KMS-11 (cell line): ENCODE data around the gene OR6J1.
A peak's percentile ranks its signal among the peaks of the same experiment; 100 is the strongest.

Experiments
- H2AFZ ChIP-seq: fragments of 200-600 bp; sonication (generic); 2 replicates; pipeline ENCODE4 v1.6.1; 2016; ENCODE audit warnings: antibody characterized with exemption, mixed run types, low read depth
- H3K27ac ChIP-seq: fragments of 200-600 bp; sonication (generic); 2 replicates; pipeline ENCODE4 v1.6.1; 2016; ENCODE audit warnings: mild to moderate bottlenecking, mixed run types
- H3K27me3 ChIP-seq: fragments of 200-600 bp; sonication (generic); 2 replicates; pipeline ENCODE4 v1.6.1; 2017; ENCODE audit warnings: mild to moderate bottlenecking, low read depth, mixed run types, moderate library complexity; ENCODE audit not compliant: insufficient read depth
- H3K36me3 ChIP-seq: fragments of 200-600 bp; sonication (generic); 2 replicates; pipeline ENCODE4 v1.6.1; 2017; ENCODE audit warnings: mild to moderate bottlenecking, mixed run types; ENCODE audit not compliant: insufficient read depth
- H3K4me1 ChIP-seq: fragments of 200-600 bp; sonication (generic); 2 replicates; pipeline ENCODE4 v1.6.1; 2016; ENCODE audit warnings: mild to moderate bottlenecking, low read depth, mixed run types; ENCODE audit not compliant: poor library complexity, severe bottlenecking
- H3K4me2 ChIP-seq: fragments of 200-600 bp; sonication (generic); 2 replicates; pipeline ENCODE4 v1.7.0; 2016; ENCODE audit warnings: mild to moderate bottlenecking, mixed run types
- H3K4me3 ChIP-seq: fragments of 200-600 bp; sonication (generic); IDR thresholded peaks from 2 replicates; pipeline ENCODE4 v1.6.1; 2017; ENCODE audit warnings: low read depth, low read length, mixed read lengths; ENCODE audit not compliant: insufficient read depth
- H3K79me2 ChIP-seq: fragments of 200-600 bp; sonication (generic); 2 replicates; pipeline ENCODE4 v1.6.1; 2016; ENCODE audit warnings: low read depth, mixed run types; ENCODE audit not compliant: insufficient read depth
- H3K9ac ChIP-seq: fragments of 200-600 bp; sonication (generic); 2 replicates; pipeline ENCODE4 v1.6.1; 2016; ENCODE audit warnings: mild to moderate bottlenecking, mixed run types
- H4K20me1 ChIP-seq: fragments of 200-600 bp; sonication (generic); 2 replicates; pipeline ENCODE4 v1.6.1; 2016; ENCODE audit warnings: mild to moderate bottlenecking, mixed run types; ENCODE audit not compliant: insufficient read depth
- TF ChIP-seq, protein P1 (sequence below): fragments of 200-600 bp; sonication (generic); conservative IDR thresholded peaks from 2 replicates; pipeline ENCODE4 v1.6.1; 2017; ENCODE audit warnings: low read depth, mild to moderate bottlenecking, antibody characterized with exemption, low read length, moderate library complexity, mixed read lengths

OR6J1 gene

DNA sequence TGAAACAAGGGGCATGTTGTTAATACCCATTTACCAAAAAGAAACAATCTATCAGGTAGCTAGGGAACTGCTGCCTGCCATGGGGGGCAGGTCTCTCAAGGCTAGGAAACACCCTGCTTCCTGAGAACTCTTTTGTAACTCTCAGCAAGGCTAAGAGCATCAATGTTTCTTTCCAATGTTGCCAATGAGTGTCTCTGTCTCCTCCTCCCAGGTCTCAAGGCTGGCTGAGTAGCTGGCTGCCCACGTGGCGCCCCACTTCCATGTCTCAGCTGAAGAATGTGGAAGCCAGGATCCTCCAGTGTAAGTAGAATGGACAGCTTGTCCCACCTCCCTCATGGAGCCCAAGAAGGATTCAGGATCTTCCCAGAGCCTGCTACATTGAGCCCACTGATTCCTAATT, 42.7 kb downstream of the OR6J1 start:
- Histone ChIP-seq H3K4me3 (no peak overlapping the region), H3K27ac (peak overlapping the region; percentile 57), H3K9ac (no peak overlapping the region; the same call in 1 of the 2 replicates), H3K27me3 (no peaks in the 10 kb centered on the region), H3K4me1 (peaks cover 74% of the 10 kb centered on the region), H3K4me2 (peak overlapping the region; percentile 84), H3K36me3 (no peaks in the 10 kb centered on the region), H3K79me2 (peaks cover 22% of the 10 kb centered on the region), H2AFZ (no peak overlapping the region), H4K20me1 (no peaks in the 10 kb centered on the region)
- TF ChIP-seq, protein P1, sequence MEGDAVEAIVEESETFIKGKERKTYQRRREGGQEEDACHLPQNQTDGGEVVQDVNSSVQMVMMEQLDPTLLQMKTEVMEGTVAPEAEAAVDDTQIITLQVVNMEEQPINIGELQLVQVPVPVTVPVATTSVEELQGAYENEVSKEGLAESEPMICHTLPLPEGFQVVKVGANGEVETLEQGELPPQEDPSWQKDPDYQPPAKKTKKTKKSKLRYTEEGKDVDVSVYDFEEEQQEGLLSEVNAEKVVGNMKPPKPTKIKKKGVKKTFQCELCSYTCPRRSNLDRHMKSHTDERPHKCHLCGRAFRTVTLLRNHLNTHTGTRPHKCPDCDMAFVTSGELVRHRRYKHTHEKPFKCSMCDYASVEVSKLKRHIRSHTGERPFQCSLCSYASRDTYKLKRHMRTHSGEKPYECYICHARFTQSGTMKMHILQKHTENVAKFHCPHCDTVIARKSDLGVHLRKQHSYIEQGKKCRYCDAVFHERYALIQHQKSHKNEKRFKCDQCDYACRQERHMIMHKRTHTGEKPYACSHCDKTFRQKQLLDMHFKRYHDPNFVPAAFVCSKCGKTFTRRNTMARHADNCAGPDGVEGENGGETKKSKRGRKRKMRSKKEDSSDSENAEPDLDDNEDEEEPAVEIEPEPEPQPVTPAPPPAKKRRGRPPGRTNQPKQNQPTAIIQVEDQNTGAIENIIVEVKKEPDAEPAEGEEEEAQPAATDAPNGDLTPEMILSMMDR, result no peak

DNA sequence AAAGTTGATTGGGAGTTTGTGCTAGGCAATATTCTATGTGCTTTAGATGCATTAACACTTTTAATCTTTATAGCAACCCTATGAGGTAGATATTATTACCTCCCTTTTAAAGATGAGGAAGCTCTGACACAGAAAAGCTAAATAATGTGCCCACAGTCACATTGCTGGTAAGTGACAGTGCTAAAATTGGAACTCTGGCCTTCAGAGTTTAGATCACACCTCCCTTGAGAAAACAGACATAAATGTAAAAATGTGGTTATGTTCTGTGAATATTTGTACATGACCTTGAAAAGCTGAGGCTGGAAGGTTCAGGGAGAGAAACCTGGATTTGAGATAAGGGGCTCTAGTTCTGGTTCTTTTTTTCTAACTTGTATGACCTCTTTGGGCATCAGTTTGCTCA, 44.1 kb downstream of the OR6J1 start:
- peak overlapping the region; percentile 83; the same call in 1 of the 2 replicates for H3K27ac ChIP-seq
- peak overlapping the region; percentile 84 for H3K4me2 ChIP-seq
- H3K9ac ChIP-seq, result peak overlapping the region; percentile 76; the same call in 1 of the 2 replicates
- TF ChIP-seq, protein P1, result no peak
- no peak overlapping the region for H3K4me3 ChIP-seq
- H3K4me1 ChIP-seq, result peaks cover 60% of the 10 kb centered on the region
- peaks cover 22% of the 10 kb centered on the region for H3K79me2 ChIP-seq
- H3K36me3 ChIP-seq, result no peaks in the 10 kb centered on the region
- H2AFZ ChIP-seq, result no peak overlapping the region
- no peaks in the 10 kb centered on the region for H3K27me3 ChIP-seq
- no peaks in the 10 kb centered on the region for H4K20me1 ChIP-seq

DNA sequence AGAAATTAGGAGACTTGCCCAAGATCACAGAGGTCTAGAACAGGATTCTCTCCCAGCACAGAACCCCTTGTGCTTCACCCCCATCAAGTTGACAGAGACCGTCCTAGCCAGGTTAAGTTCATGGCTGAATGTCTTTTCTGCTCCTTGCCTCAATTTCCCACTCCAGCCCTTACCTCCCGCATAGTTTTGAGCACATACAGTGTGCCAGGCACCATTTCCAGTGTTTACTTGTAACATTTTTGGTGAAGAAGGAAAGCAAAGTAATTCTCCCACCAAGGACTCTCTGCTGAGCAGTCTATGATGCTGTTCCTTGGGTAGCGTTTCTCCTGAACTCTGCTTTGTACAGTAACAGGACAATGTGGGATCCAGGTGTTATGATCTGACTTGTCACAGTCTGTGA, 44.8 kb downstream of the OR6J1 start:
- H3K4me3 ChIP-seq, result no peak overlapping the region
- peaks cover 22% of the 10 kb centered on the region for H3K79me2 ChIP-seq
- H3K27ac ChIP-seq, result peak overlapping the region; percentile 83
- peaks cover 53% of the 10 kb centered on the region for H3K4me1 ChIP-seq
- H3K4me2 ChIP-seq, result peak overlapping the region; percentile 84
- no peaks in the 10 kb centered on the region for H3K36me3 ChIP-seq
- TF ChIP-seq, protein P1, result no peak
- H2AFZ ChIP-seq, result no peak overlapping the region; the same call in 1 of the 2 replicates
- H3K9ac ChIP-seq, result peak overlapping the region; percentile 76
- H3K27me3 ChIP-seq, result no peaks in the 10 kb centered on the region
- H4K20me1 ChIP-seq, result no peaks in the 10 kb centered on the region

DNA sequence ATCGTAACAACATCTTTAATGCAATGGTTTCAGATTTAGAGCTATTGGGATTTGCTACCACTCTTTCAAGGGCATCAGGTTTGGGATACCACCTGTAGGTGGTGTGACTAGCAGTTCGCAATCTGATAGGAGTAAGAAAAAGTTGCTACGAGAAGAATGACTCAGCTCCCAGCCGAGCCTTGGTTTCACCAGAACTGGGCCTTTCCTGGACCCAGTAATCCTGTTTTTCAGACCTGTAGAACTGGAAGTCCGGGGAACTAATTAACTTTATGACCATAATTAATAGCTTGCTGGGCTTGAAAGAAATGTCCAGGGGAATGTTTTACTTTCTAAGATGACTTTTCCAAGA, 45.3 kb downstream of the OR6J1 start:
- H3K79me2 ChIP-seq, result peaks cover 22% of the 10 kb centered on the region
- peak overlapping the region; percentile 83 for H3K27ac ChIP-seq
- peak overlapping the region; percentile 91; the same call in 1 of the 2 replicates for H2AFZ ChIP-seq
- H4K20me1 ChIP-seq, result no peaks in the 10 kb centered on the region
- no peaks in the 10 kb centered on the region for H3K36me3 ChIP-seq
- peak overlapping the region; percentile 84 for H3K4me2 ChIP-seq
- no peaks in the 10 kb centered on the region for H3K27me3 ChIP-seq
- H3K4me3 ChIP-seq, result no peak overlapping the region
- TF ChIP-seq, protein P1, result no peak
- peaks cover 48% of the 10 kb centered on the region for H3K4me1 ChIP-seq
- H3K9ac ChIP-seq, result peak overlapping the region; percentile 76
